Fibroblast of skin of abdomen (primary cell): ENCODE results near the gene CERS4.
"Not testable (repeated sequence)": the region's sequence is repeated elsewhere in the genome, so short reads cannot be mapped to it uniquely, and the experiment has no call there.

Source experiments
- DNase-seq: peaks from one replicate; pipeline ENCODE4 v3.0.0-alpha.2; 2013

CERS4 gene

DNA sequence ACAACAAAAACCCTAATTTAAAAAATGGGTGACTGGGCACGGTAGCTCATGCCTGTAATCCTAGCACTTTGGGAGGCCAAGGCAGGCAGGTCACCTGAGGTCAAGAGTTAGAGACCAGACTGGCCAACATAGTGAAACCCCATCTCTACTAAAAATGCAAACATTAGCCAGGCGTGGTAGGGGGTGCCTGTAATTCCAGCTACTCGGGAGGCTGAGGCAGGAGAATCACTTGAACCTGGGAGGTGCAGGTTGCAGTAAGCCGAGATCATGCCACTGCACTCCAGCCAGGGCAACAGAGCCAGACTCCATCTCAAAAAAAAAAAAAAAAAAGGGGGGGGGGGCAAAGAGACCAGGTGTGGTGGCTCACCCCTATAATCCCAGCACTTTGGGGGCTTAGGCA is 55.1 kb downstream of the CERS4 start:
- not testable (repeated sequence) for DNase-seq

DNA sequence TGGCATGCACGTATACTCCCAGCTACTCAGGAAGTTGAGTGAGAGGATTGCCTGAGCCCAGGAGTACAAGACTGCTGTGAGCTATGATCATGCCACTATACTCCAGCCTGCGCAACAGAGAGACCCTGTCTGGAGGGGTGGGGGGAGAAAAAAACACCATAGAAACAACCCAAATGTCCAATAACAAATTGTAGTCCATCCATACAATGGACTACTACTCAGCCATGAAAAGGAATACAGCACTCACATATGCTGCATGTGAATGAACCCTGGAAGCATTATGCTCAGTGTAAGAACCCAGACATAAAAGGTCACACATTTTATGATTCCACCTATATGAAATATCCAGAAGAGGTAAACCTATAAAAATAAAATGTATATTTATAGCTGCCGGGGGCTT is 56.7 kb downstream of the CERS4 start:
- DNase-seq: no peak

GRCh38 chr19:8269724-8270123 is 60.6 kb downstream of the CERS4 start:
- DNase-seq: no peak

DNA sequence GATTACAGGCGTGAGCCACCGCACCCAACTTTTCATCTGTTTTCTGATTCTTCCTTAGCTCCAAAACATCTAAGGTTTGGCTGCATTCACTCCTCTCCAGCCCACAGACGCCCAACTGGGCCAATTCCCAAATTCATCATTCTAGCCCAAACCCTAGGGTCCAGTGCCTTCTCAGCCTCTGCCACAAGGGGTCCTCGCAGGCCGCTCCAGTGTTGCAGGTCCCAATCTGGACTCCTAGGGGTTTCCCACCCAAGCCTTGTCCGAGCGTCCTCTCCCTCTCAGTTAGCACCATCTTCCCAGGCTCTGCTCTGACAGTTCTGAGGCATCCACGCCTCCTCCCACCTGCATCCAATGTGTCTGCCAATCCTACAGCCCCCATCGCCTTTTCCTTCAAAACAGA is 67.3 kb downstream of the CERS4 start:
- not testable (repeated sequence) for DNase-seq

DNA sequence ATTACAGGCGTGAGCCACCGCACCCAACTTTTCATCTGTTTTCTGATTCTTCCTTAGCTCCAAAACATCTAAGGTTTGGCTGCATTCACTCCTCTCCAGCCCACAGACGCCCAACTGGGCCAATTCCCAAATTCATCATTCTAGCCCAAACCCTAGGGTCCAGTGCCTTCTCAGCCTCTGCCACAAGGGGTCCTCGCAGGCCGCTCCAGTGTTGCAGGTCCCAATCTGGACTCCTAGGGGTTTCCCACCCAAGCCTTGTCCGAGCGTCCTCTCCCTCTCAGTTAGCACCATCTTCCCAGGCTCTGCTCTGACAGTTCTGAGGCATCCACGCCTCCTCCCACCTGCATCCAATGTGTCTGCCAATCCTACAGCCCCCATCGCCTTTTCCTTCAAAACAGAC is 82.2 kb downstream of the CERS4 start:
- DNase-seq: not testable (repeated sequence)

DNA sequence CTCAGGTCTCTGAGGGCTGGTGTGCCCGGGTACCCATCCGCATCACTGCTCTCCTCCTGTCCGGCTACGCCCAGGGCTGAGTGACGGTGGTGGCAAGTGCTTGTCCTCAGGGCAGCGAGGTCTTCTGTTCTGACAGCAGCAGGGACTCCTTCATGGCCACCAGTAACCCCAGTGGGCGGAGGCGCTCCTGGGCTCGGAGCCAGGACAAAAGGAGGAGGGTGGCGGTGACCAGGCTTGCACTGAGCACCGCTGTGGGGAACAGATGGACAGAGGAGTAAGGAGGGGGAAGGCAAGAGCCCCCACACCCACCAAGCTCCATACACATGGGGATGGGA is 93.2 kb downstream of the CERS4 start:
- no peak for DNase-seq

DNA sequence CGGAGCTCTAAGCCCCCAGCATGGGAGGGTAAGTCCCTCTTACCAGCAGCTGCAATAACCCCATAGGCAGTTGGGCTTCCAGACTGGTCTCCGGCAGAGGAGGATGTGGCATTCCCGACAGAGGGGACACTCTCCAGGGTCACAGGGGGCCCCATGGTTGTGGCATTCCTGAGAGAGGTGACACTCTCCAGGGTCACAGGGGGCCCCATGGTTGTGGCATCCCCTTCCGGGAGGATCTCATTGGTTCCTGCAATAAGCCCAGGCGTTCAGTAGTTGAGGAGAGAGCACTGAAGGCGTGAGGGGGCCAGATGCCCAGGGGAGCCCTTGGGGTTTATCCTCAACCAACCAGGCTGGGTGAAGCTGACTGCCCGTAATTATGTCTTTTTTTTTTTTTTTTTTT is 93.6 kb downstream of the CERS4 start:
- DNase-seq: no peak

- DNase-seq: no peak
Measured at GRCh38 chr19:8304841-8305621, 95.9 kb downstream of the CERS4 start.

DNA sequence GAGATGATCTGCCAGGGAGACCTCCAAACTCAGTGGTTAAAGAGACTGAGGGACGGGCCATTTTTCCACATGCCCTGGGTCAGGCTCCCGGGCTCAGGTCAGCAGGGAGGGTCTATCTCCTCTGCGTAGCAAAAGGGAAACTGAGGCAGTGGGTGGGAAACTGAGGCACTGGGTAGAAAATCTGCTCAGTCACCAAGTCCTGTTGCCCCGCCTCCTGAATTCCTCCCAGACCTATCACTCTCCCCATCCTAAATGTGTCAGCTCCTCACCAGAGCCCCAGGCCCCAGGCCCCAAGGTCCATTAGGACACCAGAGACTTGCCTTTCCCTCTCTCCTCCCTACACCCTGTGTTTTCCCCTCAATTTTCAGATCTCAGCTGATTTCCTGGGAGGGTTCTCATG is 96.6 kb downstream of the CERS4 start:
- DNase-seq: no peak

DNA sequence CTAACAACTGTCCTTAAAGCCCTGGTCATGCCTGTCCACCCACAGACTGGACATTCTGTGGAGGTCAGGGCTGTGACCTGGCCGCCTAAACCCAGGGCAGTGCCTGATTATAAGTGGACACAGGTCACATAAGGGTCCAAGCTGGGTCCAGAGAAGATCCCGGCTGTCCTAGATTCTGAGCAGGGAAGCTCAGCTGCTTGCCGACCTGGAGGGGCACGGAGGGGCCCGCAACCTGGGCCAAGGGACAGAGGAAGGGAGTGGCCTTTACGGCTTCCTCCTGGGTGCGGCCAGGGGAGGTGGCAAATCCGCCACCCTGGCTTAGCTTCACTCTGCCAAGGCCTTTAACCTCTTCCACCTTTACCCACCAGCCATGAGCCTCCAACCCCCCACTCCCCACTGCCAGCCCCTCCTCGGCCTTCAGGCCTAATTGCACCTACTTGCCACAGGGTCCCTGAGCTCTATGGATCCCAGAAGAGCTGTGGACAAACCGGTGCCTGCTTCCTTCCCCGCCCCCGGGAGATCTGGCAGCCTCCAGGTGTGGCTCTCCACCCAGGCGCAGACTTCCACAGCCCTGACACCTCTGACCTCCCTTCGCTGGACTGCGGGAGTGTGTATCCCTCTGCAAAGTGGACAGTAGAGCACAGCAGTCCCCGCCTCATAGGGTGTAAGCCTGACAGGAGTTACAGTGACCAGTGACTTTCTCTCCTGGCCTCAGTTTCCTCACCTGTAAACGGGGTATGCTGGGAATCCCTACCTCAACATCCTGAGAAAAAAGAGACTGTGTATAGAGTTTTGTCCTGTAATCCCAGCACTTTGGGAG is 97.3 kb downstream of the CERS4 start:
- DNase-seq: no peak

DNA sequence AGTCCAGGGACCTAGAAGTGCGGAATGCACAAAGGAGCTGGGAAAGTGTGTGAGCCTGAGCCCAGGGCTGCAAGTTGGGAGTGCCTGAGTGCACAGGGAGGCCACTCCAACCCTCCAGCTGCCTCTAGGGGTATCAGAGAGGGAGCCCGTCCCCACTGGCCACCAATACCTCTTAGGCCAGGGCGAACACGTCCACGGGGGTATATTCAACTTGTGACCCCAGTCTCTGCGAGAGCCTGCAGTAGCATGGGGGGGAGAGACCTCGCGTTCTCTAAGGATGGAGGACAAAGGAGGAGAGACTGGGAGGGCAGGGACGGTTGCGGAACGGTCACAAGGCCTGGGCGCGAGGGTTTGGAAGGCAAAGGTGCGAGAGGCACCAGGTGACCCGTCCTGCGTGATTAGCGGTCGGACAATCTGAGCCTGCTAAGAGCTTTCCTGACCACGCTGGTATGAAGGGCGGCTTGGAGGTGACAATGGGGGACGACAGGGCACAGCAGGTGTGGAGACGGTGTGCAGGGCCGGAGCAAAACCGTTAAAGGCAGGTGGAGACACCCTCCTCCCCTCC is 98.3 kb downstream of the CERS4 start:
- no peak for DNase-seq

DNA sequence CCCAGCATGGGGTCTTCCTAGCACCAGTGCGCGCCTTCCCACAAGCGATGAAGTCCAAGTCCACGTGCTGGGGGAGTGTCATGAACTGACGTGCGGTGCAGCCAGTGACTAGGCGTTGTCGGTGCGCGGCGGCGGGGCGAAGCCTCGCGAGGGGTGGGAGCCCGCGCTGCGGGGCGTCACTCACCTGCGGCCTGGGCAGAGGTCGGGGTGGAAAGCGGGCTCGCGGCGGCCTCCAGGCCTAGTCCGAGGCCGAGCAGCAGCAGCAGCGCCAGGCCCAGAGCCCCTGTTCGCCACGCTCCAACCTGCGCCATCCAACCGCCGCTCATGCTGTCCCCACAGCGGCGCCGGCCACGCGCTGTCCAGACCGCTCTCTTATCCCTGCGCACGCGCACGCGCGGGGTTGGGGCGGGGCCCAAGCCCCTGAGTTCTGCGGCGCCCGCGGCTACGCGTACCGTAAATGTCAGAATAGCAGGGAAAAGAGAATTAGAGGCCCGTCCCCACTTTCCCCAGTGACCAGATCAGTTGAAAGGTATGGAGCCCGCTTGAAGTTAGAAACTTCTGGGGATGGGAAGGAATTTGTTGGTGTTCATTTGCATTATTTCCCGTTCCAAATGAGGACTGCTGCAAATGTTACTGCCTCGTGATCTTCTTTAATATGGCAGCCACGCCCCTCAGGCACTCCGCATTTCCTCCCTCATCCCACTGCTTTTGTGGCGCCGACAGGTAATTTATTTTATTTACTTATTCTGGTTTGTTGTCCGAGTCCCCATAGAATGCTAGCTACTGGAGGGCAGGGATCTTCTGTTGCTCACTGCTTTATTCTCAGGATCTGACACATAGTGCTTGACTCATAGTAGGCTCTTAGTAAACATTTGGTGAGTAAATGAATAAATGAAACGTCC is 99.0 kb downstream of the CERS4 start, which contains the start of gene CD320:
Gene CD320 (minus strand): TSS at position 394 of the 902 bp plus-strand sequence. CDS start 68 bp downstream, at position 326.
- DNase-seq: peak; percentile 87

DNA sequence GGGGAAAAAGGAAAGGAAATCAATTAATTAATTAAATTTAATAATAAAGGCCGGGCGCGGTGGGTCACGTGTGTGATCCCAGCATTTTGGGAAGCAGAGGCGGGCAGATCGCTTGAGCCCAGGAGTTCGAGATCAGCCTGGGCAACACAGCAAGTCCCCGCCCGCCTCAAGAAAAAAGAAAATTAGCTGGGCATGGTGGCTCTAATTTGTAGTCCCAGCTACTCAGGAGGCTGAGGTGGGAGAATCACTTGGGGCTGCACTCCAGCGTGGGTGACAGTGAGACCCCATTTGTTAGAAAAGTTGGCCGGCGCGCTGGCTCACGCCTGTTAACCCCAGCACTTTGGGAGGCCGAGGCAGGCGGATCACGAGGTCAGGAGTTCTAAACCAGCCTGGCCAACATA is 99.7 kb downstream of the CERS4 start:
- DNase-seq: no peak

GRCh38 chr19:8310342-8311055 is 101.3 kb downstream of the CERS4 start:
- no peak for DNase-seq

DNA sequence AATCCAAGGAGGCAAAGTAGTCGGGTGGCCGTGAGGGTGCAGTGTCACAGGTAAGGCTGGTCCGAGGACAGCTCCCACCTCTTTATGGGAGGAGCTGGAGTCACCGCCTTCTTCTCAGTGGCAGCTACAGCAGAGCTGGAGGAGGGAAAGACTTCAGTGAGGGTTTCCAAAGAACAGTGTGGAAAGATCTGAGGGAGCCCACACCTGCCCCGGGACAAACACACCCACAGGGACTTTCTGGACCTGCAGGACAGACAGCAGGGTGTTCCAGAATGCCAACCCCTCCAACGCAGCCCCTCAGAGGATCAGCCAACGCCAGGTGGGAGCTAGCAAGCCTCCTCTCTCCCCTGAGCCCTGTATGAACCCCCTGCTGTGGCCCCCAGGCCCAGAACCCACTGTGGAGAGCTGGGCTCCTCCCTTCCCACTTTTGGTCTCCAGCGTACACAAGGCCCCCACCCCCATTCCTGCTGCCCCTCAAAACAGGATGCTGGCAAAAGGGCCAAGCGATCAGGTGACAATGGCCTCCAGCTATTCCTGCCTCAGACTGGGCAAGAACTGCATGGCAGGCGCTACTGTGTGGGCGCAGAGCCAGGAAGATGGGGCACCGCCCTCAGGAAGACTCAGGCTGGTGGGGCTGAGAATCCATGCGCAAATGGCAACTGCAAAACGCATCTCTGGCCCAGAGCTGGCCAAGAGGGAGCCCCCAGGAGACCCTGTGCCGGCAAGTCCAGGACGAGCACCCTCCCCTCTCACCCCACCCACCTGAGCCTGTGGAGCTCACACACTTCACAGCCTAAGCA is 102.5 kb downstream of the CERS4 start:
- DNase-seq: no peak
